Stomach smooth muscle (tissue), 2 donors: Measurements from ENCODE around the gene PLXNB1.
"Not testable (repeated sequence)": the region's sequence is repeated elsewhere in the genome, so short reads cannot be mapped to it uniquely, and the experiment has no call there.

ENCODE experiments used
- H3K27ac ChIP-seq: one replicate; pipeline ENCODE4 v1.7.0; 2013; ENCODE audit warnings: mild to moderate bottlenecking, low read length, inconsistent platforms
- H3K27me3 ChIP-seq, 2 donors: one replicate each; pipeline ENCODE4 v1.7.0; 2013; ENCODE audit warnings: low read length in 2 of 2; ENCODE audit not compliant: insufficient read depth in 2 of 2, control insufficient read depth in 1 of 2
- H3K36me3 ChIP-seq, 2 donors: one replicate each; pipeline ENCODE4 v1.7.0; 2013; ENCODE audit warnings: low read length in 2 of 2; ENCODE audit not compliant: control insufficient read depth in 2 of 2, insufficient read depth in 2 of 2
- H3K4me1 ChIP-seq: one replicate; pipeline ENCODE4 v1.7.0; 2013; ENCODE audit warnings: low read length; ENCODE audit not compliant: control insufficient read depth, insufficient read depth
- H3K4me3 ChIP-seq, 2 donors: one replicate each; pipeline ENCODE4 v1.7.0; 2013; ENCODE audit warnings: low read length in 2 of 2
- H3K9ac ChIP-seq, 2 donors: one replicate each; pipeline ENCODE4 v1.7.0; 2013; ENCODE audit warnings: low read length in 2 of 2, mild to moderate bottlenecking in 1 of 2
- H3K9me3 ChIP-seq, 2 donors: one replicate each; pipeline ENCODE4 v1.7.0; 2013; ENCODE audit warnings: low read length in 2 of 2; ENCODE audit not compliant: control insufficient read depth in 2 of 2
- donor health status: healthy.
- donor health status: Pancreatic carcinoma.

PLXNB1 gene

DNA sequence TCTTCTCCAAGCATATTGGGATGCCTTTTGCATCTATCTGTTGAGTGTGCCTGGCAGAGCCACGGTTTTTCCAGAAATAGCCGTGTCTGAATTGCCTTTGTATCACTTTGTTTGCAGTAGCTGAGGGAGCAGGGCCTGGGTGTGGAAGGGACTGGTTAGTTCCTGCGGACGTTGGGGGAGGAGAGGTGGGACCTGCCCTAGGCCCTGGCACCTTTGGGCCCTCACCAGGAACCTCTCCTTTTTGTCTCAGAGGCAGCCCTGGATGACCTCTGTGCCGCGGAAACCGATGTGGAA, 35.3 kb upstream of the PLXNB1 start:
- Histone ChIP-seq H3K4me3 (peak overlapping the region; percentile 68 to 79), H3K9me3 (no peaks in the 10 kb centered on the region), H3K9ac (peak overlapping the region; percentile 89 to 95), H3K27me3 (no peaks in the 10 kb centered on the region), H3K36me3 (peaks cover 33 to 36% of the 10 kb centered on the region in 2 donors), H3K4me1 (peaks cover 54% of the 10 kb centered on the region), H3K27ac (peak overlapping the region; percentile 98)

DNA sequence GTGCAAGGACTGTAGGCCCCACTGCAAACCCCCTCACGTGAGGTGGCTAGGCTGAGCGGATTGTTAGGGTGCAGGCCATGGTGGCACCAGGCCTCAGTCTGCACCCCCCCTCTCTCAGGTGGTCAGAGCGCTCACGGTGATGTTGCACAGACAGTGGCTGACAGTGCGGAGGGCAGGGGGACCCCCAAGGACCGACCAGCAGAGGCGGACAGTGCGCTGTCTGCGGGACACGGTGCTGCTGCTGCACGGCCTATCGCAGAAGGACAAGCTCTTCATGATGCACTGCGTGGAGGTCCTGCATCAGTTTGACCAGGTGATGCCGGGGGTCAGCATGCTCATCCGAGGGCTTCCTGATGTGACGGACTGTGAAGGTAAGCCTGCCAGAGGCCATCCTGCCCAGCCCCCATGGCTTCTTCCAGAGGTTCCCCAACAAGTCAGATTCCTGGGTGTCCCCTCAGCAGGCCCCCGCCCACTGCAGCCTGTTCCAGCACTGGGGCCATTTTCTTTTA, 34.9 kb upstream of the PLXNB1 start:
- H3K36me3 ChIP-seq: peaks cover 37 to 40% of the 10 kb centered on the region in 2 donors
- H3K27me3 ChIP-seq: no peaks in the 10 kb centered on the region
- H3K9ac ChIP-seq: peak overlapping the region; percentile 89 to 95
- no peak overlapping the region for H3K4me3 ChIP-seq
- H3K27ac ChIP-seq: peak overlapping the region; percentile 98
- H3K9me3 ChIP-seq: no peaks in the 10 kb centered on the region
- peaks cover 50% of the 10 kb centered on the region for H3K4me1 ChIP-seq

DNA sequence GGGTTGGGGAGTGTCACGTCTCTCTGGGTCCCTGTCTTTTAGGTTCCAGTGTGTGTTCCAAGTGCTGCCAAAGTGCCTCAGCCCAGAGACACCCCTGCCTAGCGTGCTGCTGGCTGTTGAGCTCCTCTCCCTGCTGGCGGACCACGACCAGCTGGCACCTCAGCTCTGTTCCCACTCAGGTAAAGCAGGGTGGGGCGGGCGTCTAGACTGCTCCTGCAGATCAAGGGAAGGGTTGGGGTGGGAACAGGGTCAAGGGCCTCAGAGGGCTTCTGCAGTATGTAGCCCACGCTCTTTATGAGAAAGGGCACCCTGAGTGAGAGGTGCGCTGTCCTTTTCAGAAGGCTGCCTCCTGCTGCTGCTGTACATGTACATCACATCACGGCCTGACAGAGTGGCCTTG, 33.8 kb upstream of the PLXNB1 start:
- no peaks in the 10 kb centered on the region for H3K27me3 ChIP-seq
- H3K27ac ChIP-seq: no peak overlapping the region
- peaks cover 40% of the 10 kb centered on the region for H3K4me1 ChIP-seq
- H3K9me3 ChIP-seq: no peaks in the 10 kb centered on the region
- no peak overlapping the region for H3K4me3 ChIP-seq
- peaks cover 41% of the 10 kb centered on the region in 2 donors for H3K36me3 ChIP-seq
- no peak overlapping the region for H3K9ac ChIP-seq

DNA sequence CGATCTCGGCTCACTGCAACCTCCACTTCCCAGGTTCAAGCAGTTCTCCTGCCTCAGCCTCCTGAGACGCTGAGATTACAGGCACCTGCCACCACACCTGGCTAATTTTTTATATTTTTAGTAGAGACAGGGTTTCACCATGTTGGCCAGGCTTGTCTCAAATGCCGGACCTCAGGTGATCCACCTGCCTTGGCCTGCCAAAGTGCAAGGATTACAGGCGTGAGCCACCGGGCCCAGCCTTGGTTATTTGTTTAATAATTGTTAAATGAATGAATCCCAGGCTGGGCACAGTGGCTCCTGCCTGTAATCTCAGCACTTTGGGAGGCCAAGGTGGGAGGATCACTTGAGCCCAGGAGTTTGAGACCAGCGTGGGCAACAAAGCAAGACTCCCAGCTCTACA, 31.9 kb upstream of the PLXNB1 start:
- not testable (repeated sequence) for H3K4me3 ChIP-seq, H3K27me3 ChIP-seq, H3K9me3 ChIP-seq, H3K9ac ChIP-seq, H3K27ac ChIP-seq
- H3K4me1 ChIP-seq: peaks cover 22% of the 10 kb centered on the region
- peaks cover 32% of the 10 kb centered on the region in 2 donors for H3K36me3 ChIP-seq

DNA sequence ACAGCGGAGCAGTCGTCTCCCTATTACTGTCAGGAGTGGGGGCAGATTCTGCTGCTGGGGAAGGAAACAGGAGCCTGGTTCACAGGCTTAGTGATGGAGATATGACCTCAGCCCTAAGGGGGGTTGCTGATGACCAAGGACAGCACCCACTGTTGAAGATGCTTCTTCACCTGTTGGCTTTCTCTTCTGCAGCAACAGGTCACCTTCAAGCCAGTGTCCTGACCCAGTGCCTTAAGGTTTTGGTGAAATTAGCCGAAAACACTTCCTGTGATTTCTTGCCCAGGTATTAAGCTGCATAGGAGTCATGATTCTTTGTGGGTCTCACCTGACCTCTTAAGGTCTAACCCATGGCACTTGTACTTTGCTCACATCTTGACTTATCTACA, 30.6 kb upstream of the PLXNB1 start:
- Histone ChIP-seq H3K36me3 (peaks cover 32 to 33% of the 10 kb centered on the region in 2 donors), H3K27ac (no peak overlapping the region), H3K27me3 (no peaks in the 10 kb centered on the region), H3K4me1 (peaks cover 10% of the 10 kb centered on the region), H3K4me3 (no peak overlapping the region), H3K9me3 (no peaks in the 10 kb centered on the region), H3K9ac (no peak overlapping the region)

DNA sequence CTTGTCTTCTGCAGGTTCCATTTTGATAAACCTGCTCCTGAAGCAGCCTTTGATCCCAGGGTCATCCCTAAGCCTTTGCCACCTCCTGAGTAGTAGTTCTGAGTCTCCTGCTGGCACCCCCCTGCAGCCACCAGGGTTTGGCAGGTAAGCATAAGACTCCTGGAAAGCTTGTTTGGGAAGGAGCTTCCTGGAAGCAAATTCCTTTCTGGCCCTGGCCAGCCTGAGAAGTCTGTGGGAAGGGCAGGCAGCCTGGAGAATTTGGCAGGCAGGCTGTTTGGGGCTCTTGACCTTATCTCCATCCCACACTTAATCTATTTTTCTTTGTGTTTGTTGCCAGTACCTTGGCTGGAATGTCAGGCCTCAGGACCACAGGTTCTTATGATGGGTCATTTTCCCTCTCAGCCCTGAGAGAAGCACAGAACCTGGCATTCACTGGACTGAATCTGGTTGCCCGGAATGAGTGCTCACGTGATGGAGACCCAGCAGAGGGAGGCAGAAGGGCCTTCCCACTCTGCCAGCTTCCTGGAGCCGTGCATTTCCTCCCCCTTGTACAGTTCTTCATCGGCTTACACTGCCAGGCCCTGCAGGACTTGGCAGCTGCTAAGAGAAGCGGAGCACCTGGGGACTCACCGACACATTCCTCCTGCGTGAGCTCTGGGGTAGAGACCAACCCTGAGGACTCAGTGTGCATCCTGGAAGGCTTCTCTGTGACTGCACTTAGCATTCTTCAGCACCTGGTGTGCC, 30.1 kb upstream of the PLXNB1 start:
- no peaks in the 10 kb centered on the region for H3K9me3 ChIP-seq
- H3K9ac ChIP-seq: no peak overlapping the region
- H3K36me3 ChIP-seq: peaks cover 36 to 38% of the 10 kb centered on the region in 2 donors
- no peak overlapping the region for H3K4me3 ChIP-seq
- H3K27me3 ChIP-seq: no peaks in the 10 kb centered on the region
- H3K27ac ChIP-seq: no peak overlapping the region
- H3K4me1 ChIP-seq: peaks cover 4% of the 10 kb centered on the region

DNA sequence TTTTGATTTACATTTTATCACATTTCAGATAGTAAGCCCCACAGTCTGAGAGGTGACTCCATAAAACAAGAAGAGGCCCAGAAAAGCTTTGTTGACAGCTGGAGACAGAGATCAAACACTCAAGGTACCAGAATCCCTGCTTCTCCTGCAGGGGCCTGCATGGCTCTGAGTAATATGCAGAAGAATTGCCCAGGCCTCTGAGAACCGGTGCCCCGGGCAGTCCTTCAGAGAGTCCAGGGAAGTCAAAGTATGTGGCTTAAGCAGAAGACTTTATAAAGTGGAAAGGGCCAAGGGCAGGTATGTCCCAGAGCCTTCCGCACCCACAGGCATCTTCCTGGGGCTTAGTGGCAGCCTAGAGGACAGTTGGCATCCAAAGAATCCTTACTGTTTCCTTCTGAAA, 29.4 kb upstream of the PLXNB1 start:
- Histone ChIP-seq H3K9ac (no peak overlapping the region), H3K27ac (no peak overlapping the region), H3K36me3 (peaks cover 38 to 41% of the 10 kb centered on the region in 2 donors), H3K9me3 (no peaks in the 10 kb centered on the region), H3K4me1 (no peaks in the 10 kb centered on the region), H3K27me3 (no peaks in the 10 kb centered on the region), H3K4me3 (no peak overlapping the region)

DNA sequence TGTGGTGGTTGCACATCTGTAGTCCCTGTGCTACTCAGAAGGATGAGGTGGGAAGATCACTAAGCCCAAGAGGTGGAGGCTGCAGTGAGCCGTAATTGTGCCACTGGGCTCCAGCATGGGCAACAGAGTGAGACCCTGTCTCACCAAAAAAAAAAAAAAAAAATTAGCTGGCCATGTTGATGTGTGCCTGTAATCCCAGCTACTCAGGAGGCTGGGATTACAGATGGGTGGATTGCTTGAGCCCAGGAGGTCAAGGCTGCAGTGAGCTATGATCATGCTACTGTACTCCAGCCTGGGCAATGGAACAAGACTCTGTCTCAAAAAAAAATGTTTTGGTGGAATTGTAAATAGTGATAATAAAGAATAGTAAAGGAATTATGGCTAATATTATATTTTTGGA, 26.6 kb upstream of the PLXNB1 start:
- Histone ChIP-seq H3K9me3 (no peaks in the 10 kb centered on the region), H3K36me3 (peaks cover 45 to 51% of the 10 kb centered on the region in 2 donors)

DNA sequence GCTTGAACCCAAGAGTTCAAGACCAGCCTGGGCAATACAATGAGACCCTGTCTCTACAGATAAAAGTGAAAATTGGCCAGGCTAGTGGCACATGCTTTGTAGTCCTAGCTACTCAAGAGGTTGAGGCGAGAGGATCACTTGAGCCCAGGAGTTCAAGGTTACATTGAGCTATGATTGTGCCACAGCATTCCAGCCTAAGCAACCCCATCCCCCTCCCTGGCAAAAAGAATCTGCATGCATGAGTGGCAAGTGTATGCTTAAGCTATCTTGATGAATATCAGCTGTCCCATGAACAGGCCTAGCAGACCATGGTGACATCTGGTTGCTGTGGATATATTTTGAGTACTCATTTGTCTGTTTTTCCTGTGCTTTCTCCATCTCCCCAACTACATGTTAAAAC, 21.4 kb upstream of the PLXNB1 start:
- peaks cover 12% of the 10 kb centered on the region for H3K4me1 ChIP-seq
- no peak overlapping the region for H3K4me3 ChIP-seq
- H3K36me3 ChIP-seq: peaks cover 17 to 19% of the 10 kb centered on the region in 2 donors
- H3K9me3 ChIP-seq: no peaks in the 10 kb centered on the region
- no peaks in the 10 kb centered on the region for H3K27me3 ChIP-seq
- H3K9ac ChIP-seq: no peak overlapping the region
- no peak overlapping the region for H3K27ac ChIP-seq

More for the DNA sequence above, 26.6 kb upstream of the PLXNB1 start:
- H3K9ac ChIP-seq: no peak overlapping the region
- no peak overlapping the region for H3K27ac ChIP-seq
- H3K27me3 ChIP-seq: no peaks in the 10 kb centered on the region
- no peaks in the 10 kb centered on the region for H3K4me1 ChIP-seq
- H3K4me3 ChIP-seq: no peak overlapping the region

DNA sequence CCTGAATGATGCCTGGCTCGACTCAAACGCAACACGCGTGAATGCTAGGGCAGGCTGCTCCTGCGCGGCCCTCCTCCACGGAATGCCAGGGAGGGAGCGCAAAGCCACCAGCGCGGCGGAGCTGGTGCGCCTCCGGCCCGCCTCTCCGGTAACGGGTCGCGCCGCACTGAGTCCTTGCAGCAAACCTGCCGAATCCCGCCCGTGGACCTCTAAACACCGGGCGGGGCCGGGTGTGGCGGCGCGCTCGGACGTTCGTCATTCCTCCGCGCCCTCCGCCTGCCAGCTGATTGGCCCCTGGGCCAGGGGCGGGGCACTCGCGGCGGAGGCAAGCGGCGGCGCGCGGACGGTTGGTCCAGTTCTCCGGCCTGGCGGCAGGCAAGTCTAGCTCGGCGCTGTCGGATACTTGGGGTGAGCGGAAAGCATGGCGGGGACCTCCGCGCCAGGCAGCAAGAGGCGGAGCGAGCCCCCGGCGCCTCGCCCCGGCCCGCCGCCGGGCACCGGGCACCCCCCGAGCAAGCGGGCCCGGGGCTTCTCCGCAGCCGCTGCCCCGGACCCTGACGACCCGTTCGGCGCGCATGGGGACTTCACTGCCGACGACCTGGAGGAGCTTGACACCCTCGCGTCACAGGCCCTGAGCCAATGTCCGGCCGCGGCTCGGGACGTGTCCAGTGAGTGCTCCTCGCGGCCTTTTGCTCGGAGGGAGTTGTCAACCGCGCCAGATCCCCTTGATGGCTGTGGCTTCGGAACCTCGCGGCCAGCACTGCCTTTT, 16.7 kb upstream of the PLXNB1 start, which contains the start of gene ATRIP:
TSS of gene ATRIP (plus strand) at position 313 of the 769 bp plus-strand sequence. CDS start at position 422, 109 bp downstream.
- Histone ChIP-seq H3K9ac (peak within 1 kb of the TSS; percentile 84), H3K4me3 (peak within 1 kb of the TSS; percentile 95 to 96), H3K27me3 (no peaks in the 10 kb centered on the region), H3K36me3 (peaks cover 11 to 17% of the 10 kb centered on the region in 2 donors), H3K27ac (peak within 1 kb of the TSS; percentile 85), H3K9me3 (no peaks in the 10 kb centered on the region), H3K4me1 (peaks cover 25% of the 10 kb centered on the region)

DNA sequence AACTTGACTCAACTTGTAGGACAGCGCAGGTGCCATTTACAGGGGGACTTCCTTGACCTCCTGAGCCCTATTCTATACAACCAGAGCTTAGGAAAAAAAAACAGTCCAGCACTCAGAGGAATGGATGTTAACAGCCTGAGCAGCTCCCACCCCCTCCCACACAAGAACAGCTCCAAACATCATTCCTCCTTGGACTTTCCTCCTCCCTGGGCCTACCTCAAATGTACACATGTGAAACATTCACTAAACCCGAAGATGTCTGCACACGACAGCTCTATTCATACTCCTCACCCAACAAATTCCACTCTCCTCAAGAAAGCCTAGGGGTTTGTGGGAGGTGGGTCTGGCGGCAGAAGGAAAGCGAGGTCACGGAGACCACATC, 16.1 kb upstream of the PLXNB1 start:
- peak overlapping the region; percentile 95 to 96 for H3K4me3 ChIP-seq
- peak overlapping the region; percentile 81 to 84 for H3K9ac ChIP-seq
- no peaks in the 10 kb centered on the region for H3K27me3 ChIP-seq
- H3K4me1 ChIP-seq: peaks cover 30% of the 10 kb centered on the region
- H3K27ac ChIP-seq: peak overlapping the region; percentile 85
- H3K36me3 ChIP-seq: peaks cover 12 to 16% of the 10 kb centered on the region in 2 donors
- H3K9me3 ChIP-seq: no peaks in the 10 kb centered on the region
